Astrocyte of the hippocampus (primary cell): ENCODE data around the gene SLC2A14.
A peak's percentile ranks its signal among the peaks of the same experiment; 100 is the strongest.
"Not testable (repeated sequence)": the region's sequence is repeated elsewhere in the genome, so short reads cannot be mapped to it uniquely, and the experiment has no call there.

Experiments used
- DNase-seq: peaks from one replicate; pipeline ENCODE4 v3.0.0; 2011; ENCODE audit warnings: low read depth, low spot score

SLC2A14 gene

GRCh38 chr12:7870335-7870734, 2.4 kb downstream of the SLC2A14 start:
- no peak for DNase-seq

DNA sequence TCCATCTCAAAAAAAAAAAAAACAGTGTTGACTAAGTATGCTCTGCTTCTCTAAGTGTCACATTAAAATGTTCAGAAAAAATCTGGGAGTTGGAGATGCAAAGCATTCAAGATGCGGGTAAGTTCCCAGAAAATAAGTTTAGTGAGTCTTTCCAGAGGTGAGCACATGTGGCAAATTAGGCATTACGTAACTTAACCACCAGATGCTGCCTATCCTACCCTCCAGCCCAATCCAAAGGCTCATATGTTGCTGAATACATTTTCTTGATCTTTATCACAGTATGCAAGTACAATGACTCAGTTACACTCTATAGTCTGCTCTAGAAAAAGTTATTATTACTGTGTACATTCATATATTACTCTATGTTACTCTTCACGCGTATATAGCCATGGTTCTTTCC, 3.6 kb downstream of the SLC2A14 start:
- no peak for DNase-seq

- no peak for DNase-seq
Measured at GRCh38 chr12:7868391-7868790, 4.3 kb downstream of the SLC2A14 start.

DNA sequence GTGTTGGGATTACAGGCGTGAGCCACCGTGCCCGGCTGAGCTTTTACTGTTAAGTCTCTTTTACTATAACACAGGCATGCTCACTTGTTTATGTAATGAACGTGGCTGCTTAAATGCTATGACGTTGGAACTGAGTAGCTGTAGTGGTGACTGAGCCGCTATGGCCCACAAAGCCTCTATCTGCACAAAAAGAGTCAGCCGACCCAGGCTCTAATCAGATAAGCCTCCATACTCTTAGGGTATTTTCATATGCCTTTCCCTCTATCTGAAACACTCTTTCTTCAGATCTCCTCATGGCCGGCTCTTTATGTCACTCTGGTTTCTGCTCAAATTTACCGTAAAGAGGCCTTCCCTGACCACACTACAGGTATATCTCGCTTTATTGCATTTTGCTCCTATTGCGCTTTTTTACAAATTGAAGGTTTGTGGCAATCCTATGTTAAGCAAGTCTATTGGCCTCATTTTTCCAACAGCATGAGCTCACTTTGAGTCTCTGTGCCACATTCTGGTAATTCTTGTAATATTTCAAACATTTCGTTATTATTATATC, 8.0 kb downstream of the SLC2A14 start:
- no peak for DNase-seq

- not testable (repeated sequence) for DNase-seq
Measured at GRCh38 chr12:7862814-7863348, 9.8 kb downstream of the SLC2A14 start.

DNA sequence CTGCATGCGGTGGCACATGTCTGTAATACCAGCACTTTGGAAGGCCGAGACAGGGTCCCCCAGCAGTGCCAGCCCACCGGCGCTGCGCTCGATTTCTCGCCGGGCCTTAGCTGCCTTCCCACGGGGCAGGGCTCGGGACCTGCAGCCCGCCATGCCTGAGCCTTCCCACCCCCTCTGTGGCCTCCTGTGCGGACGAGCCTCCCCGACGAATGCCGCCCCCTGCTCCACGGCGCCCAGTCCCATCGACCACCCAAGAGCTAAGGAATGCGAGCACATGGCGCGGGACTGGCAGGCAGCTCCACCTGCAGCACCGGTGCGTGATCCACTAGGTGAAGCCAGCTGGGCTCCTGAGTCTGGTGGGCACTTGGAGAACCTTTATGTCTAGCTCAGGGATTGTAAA, 10.4 kb downstream of the SLC2A14 start:
- DNase-seq: not testable (repeated sequence)

GRCh38 chr12:7859552-7859951, 13.2 kb downstream of the SLC2A14 start:
- peak; percentile 37 for DNase-seq

DNA sequence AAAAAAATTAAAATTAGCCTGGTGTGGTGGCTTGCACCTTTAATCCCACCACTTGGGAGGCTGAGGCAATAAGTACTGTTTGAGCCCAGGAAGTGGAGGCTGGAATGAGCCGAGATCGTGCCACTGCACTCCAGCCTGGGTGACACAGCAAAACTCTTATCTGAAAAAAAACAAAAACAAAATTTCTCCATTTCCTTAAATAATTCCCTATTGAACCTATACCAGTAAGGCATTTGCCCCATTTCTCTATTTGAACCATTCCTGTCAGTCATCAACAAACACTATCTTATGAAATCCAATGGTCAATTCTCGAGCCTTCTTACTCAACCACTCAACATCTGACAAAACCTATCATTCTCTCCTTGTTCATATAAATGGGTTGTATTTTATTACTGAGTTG, 14.7 kb downstream of the SLC2A14 start:
- DNase-seq: no peak

DNA sequence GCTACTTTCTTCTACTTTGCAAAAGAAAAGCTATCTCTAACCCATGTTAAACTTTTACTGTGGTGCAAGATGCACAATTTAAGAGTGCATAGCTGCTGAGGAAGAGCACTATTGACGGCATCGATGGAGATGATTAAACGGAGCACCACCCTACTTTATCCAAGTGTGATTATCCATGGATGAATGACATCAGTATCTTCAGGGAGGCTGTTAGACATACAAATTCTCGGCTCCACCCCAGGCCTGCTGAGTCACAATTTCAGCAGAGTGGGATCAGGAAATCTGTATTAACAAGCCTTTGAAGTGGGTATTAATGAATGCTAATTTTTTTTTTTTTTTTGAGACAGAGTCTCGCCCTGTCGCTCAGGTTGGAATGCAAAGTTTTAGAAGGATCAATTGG, 16.2 kb downstream of the SLC2A14 start:
- DNase-seq: peak; percentile 22

DNA sequence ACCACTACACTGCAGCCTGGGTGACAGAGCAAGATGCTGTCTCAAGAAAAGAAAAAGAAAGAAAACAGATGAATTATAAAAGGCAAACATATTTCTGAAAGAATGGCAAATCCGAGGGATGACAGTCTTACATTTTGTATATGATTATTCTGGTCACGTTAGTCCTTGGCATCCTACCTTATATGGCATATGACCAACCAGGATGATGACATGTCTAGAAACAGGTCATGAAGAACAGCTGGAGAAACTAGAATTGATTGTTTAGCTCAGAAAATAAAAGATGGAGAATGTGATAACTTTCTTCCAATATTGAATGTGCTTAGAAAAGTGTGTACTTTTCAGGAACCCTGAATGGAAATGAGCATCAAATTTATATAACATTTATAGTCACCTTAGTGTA, 19.2 kb downstream of the SLC2A14 start:
- no peak for DNase-seq

DNA sequence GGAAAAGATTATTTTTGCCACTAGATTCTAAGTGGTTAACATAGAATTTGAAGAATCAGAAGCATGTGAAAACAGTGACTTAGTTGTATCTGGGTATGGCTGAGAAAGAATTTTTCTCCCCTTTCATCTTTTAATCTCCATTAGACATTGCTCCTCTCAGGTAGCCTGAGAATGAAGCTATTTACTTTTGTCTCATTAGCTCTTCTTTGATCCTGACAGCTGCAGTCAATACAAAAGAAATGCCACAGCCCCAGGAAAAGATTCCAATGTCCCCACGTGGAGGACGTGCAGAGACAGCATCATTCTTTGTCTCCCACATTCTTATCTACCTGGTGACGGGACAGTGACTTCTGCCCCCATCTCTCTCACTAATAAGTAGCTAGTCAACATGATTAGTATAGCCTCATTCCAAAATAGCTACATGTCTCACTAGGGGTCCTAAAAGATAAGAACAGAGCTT, 21.1 kb downstream of the SLC2A14 start:
- peak; percentile 33 for DNase-seq

- DNase-seq: not testable (repeated sequence)
Measured at GRCh38 chr12:7850099-7850498, 22.6 kb downstream of the SLC2A14 start.

DNA sequence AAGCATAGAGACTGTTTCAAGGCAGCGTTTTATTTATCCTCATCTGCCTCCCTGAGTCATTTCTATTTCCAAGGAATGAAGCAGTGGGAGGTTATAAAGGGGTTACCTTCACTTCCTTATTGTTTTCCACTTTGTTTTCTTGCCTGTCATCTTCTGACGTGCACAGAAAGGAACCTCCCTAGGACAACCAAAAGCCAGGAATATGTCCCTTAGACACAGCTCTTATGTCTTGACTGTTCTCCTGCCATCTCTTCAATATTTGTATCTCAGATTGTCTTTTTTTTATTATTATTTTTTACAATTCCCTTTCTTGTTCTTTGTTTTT, 24.7 kb downstream of the SLC2A14 start:
- not testable (repeated sequence) for DNase-seq

DNA sequence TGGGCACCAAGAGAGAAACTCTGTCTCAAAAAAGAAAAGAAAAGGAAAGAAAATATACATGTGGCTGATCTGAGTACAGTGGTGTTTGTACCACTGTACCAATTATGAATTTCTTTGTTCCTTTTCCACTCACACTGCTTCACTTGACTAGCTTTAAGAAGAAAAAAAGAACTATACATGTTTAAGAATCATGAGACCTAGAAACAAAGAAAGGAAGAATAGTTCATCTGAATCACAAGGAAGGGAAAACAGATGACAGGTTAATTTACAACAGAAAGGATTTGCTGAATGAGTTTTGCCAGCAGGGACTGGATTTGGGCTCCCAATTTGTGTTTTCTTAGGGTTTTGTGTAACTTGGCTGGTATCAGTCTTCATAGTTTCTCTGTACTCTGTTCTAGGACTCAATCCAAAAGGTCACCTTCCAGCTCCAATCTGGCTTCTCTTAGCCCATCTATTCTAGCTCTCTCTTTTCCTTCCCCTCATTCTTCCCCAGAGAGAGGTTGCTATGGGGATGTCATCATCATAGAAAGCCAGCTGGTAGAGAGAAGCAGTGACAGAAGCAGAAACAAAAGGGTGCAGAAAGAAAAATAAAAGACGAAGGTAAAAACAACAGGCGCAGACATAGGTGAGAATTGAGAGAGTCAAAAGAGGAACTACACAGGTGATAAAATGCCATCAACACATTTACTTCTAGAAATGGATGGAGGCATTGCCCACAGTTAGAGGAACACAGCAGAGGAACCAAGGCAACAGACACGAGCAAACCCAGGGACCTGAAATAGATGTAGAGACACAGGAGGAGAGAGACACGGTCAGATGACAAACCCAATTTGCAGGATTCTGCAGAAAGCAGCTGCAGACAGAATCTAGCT, 25.3 kb downstream of the SLC2A14 start:
- peak; percentile 26 for DNase-seq

DNA sequence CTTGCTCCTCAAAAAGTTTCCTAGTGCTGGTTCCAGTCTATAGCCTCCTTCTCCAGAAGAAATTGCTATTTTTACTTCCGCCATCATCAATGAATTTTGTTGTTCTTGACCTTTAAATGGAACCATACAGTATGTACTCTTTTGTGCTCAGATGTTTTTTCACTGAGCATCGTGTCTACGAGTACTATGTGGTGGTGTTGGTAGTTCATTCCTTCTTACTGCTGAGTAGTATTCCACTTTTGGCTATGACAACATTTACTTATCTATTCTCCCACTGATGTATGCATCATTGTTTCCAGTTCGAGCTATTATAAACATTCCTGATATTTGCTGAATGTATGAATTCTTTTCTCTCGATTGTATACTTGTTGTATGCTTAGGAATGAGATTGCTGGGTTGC, 28.6 kb downstream of the SLC2A14 start:
- DNase-seq: no peak

DNA sequence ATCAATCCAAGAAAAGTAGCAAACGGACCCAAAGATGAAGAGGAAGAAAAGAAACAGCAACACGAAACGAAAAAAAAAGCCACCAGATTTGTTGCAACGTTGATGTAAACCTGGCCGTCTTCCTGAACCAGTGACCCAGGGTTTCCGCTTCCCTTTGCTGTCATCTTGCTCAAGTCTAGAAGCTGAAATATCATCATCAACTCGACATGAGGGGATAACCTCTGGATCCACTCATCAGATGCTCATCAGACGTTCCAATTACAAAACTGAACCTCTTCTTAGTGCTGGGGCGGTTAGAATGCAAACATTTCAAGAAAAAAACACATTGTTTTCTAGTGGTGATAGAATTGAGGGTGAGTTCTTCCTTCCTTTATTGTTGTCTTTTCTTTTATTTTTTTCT, 29.1 kb downstream of the SLC2A14 start:
- not testable (repeated sequence) for DNase-seq

GRCh38 chr12:7843149-7843548, 29.6 kb downstream of the SLC2A14 start:
- not testable (repeated sequence) for DNase-seq

GRCh38 chr12:7842444-7842843, 30.3 kb downstream of the SLC2A14 start:
- DNase-seq: not testable (repeated sequence)

DNA sequence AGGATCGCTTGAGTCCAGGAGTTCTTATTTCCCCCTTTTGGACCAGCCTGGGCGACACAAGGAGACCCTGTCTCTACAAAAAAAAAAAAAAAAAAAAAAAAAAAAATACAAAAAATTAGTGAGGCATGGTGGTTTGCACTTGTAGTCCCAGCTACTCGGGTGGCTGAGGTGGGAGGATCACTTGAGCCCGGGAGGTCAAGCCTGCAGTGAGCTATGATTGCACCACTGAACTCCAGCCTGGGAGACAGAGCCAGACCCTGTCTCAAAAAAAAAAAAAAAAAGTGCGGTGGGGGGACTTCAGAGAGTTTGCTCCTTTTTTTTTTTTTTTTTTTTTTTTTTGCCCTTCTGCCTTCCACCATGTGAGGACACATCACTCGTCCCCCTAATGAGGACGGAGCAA, 32.9 kb downstream of the SLC2A14 start:
- DNase-seq: not testable (repeated sequence)

- DNase-seq: peak; percentile 46
Measured at GRCh38 chr12:7839226-7839625, 33.5 kb downstream of the SLC2A14 start.

- no peak for DNase-seq
Measured at GRCh38 chr12:7837366-7837765, 35.3 kb downstream of the SLC2A14 start.

- no peak for DNase-seq
Measured at GRCh38 chr12:7835766-7836165, 36.9 kb downstream of the SLC2A14 start.

DNA sequence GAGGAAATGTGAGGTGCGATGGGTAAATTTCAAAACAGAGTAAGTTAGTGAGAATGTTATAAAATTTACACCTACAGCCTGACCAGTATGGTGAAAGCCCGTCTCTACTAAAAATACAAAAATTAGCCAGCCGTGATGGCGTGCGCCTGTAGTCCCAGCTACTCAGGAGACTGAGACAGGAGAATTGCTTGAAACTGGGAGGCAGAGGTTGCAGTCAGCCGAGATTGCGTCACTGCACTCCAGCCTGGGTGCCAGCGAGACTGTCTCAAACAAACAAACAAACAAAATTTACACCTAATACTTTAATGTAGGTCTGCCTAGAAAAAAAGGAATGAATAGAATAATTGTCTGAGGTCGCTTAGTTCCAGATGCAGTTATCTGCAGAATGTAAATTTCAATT, 37.6 kb downstream of the SLC2A14 start:
- DNase-seq: no peak
